UCSD-AML1 (cell line): ENCODE data around the gene TMEM214.

ENCODE experiments used
- DNase-seq: peaks from one replicate; lab custom pipeline; 2025; ENCODE audit not compliant: unreplicated experiment; lab: John Stamatoyannopoulos, UW

TMEM214 gene

GRCh38 chr2:27009716-27010115 lies 23.0 kb upstream of the TMEM214 start:
- no peak for DNase-seq

GRCh38 chr2:27010139-27010538 lies 22.6 kb upstream of the TMEM214 start:
- no peak for DNase-seq

- DNase-seq: no peak
These were observed 19.0 kb upstream of the TMEM214 start for GRCh38 chr2:27013738-27014137.

- no peak for DNase-seq
These were observed 17.9 kb upstream of the TMEM214 start for GRCh38 chr2:27014771-27015433.

GRCh38 chr2:27016801-27017325 lies 15.9 kb upstream of the TMEM214 start:
- DNase-seq: peak; percentile 53

GRCh38 chr2:27018142-27018541 lies 14.6 kb upstream of the TMEM214 start:
- DNase-seq: no peak

- no peak for DNase-seq
These were observed 13.3 kb upstream of the TMEM214 start for GRCh38 chr2:27019459-27019858.

- no peak for DNase-seq
These were observed 12.6 kb upstream of the TMEM214 start for GRCh38 chr2:27019931-27020855.

- no peak for DNase-seq
These were observed 11.3 kb upstream of the TMEM214 start for GRCh38 chr2:27021253-27022049.

- no peak for DNase-seq
These were observed 9.0 kb upstream of the TMEM214 start for GRCh38 chr2:27023740-27024139.

GRCh38 chr2:27024188-27024587 lies 8.6 kb upstream of the TMEM214 start:
- no peak for DNase-seq

GRCh38 chr2:27024812-27025211 lies 8.0 kb upstream of the TMEM214 start:
- DNase-seq: no peak

- DNase-seq: no peak
These were observed 7.4 kb upstream of the TMEM214 start for GRCh38 chr2:27025281-27025800.

GRCh38 chr2:27025861-27026851 lies 6.6 kb upstream of the TMEM214 start:
- DNase-seq: no peak

GRCh38 chr2:27027211-27027651 lies 5.5 kb upstream of the TMEM214 start:
- DNase-seq: no peak

GRCh38 chr2:27029051-27029450 lies 3.7 kb upstream of the TMEM214 start:
- DNase-seq: no peak

- DNase-seq: no peak
These were observed 588 bp downstream of the TMEM214 start for GRCh38 chr2:27033253-27033852.

- no peak for DNase-seq
These were observed 5.2 kb downstream of the TMEM214 start for GRCh38 chr2:27038012-27038411.

GRCh38 chr2:27038631-27039339 lies 6.0 kb downstream of the TMEM214 start:
- no peak for DNase-seq
